ENCODE results near the gene CLCF1.
A peak's percentile ranks its signal among the peaks of the same experiment; 100 is the strongest.

The CLCF1 gene

GRCh38 chr11:67372993-67373647 lies at the start of gene CLCF1:
TSS of gene CLCF1 (minus strand) at chr11:67373598. CDS start at chr11:67373539, 59 bp downstream.
- DNase-seq (ENCODE audit: low spot score), result peak; percentile 34

GRCh38 chr11:67422891-67423290 lies 49.5 kb upstream of the CLCF1 start:
- no peak for DNase-seq (ENCODE audit: low spot score)

- no peak for DNase-seq (ENCODE audit: low spot score)
Measured at GRCh38 chr11:67421430-67422031, 48.1 kb upstream of the CLCF1 start.

GRCh38 chr11:67420646-67421429 lies 47.4 kb upstream of the CLCF1 start:
- DNase-seq (ENCODE audit: low spot score), result peak; percentile 94

- no peak for DNase-seq (ENCODE audit: low spot score)
Measured at GRCh38 chr11:67420147-67420645, 46.8 kb upstream of the CLCF1 start.

GRCh38 chr11:67419325-67420049 lies 46.1 kb upstream of the CLCF1 start:
- DNase-seq (ENCODE audit: low spot score), result no peak

GRCh38 chr11:67418476-67419281 lies 45.3 kb upstream of the CLCF1 start:
- DNase-seq (ENCODE audit: low spot score), result no peak

GRCh38 chr11:67417425-67417824 lies 44.0 kb upstream of the CLCF1 start:
- DNase-seq (ENCODE audit: low spot score), result no peak

- no peak for DNase-seq (ENCODE audit: low spot score)
Measured at GRCh38 chr11:67416416-67417335, 43.3 kb upstream of the CLCF1 start.

GRCh38 chr11:67415501-67416304 lies 42.3 kb upstream of the CLCF1 start, which contains the start of gene CARNS1:
TSS of gene CARNS1 (plus strand) at chr11:67415678. CDS start at chr11:67416200, 522 bp downstream.
- DNase-seq (ENCODE audit: low spot score), result no peak

GRCh38 chr11:67413266-67413849 lies 40.0 kb upstream of the CLCF1 start:
- no peak for DNase-seq (ENCODE audit: low spot score)

- no peak for DNase-seq (ENCODE audit: low spot score)
Measured at GRCh38 chr11:67412495-67413179, 39.2 kb upstream of the CLCF1 start.

GRCh38 chr11:67411785-67412152 lies 38.4 kb upstream of the CLCF1 start:
- no peak for DNase-seq (ENCODE audit: low spot score)

GRCh38 chr11:67410984-67411784 lies 37.8 kb upstream of the CLCF1 start:
- no peak for DNase-seq (ENCODE audit: low spot score)

- DNase-seq (ENCODE audit: low spot score), result no peak
Measured at GRCh38 chr11:67410369-67410831, 37.0 kb upstream of the CLCF1 start.

- DNase-seq (ENCODE audit: low spot score), result no peak
Measured at GRCh38 chr11:67409781-67410368, 36.5 kb upstream of the CLCF1 start.

- no peak for DNase-seq (ENCODE audit: low spot score)
Measured at GRCh38 chr11:67409261-67409666, 35.9 kb upstream of the CLCF1 start.

All from LoVo (cell line).